D721Med (cell line): ENCODE results near the gene LMF2.

Experiments used
- DNase-seq: peaks from one replicate; pipeline ENCODE4 v3.0.0; 2011; ENCODE audit warnings: low spot score; ENCODE audit not compliant: insufficient read length
- FAIRE-seq: peaks from 2 replicates; lab custom pipeline; 2011; peaks lifted over from hg19 to GRCh38; lab: Jason Lieb, UNC
- CTCF ChIP-seq: IDR thresholded peaks from 2 replicates; pipeline ENCODE4 v1.5.1; 2012; ENCODE audit warnings: mild to moderate bottlenecking, control low read depth; ENCODE audit not compliant: insufficient read depth; ENCODE audit errors: missing control alignments

Gene LMF2

DNA sequence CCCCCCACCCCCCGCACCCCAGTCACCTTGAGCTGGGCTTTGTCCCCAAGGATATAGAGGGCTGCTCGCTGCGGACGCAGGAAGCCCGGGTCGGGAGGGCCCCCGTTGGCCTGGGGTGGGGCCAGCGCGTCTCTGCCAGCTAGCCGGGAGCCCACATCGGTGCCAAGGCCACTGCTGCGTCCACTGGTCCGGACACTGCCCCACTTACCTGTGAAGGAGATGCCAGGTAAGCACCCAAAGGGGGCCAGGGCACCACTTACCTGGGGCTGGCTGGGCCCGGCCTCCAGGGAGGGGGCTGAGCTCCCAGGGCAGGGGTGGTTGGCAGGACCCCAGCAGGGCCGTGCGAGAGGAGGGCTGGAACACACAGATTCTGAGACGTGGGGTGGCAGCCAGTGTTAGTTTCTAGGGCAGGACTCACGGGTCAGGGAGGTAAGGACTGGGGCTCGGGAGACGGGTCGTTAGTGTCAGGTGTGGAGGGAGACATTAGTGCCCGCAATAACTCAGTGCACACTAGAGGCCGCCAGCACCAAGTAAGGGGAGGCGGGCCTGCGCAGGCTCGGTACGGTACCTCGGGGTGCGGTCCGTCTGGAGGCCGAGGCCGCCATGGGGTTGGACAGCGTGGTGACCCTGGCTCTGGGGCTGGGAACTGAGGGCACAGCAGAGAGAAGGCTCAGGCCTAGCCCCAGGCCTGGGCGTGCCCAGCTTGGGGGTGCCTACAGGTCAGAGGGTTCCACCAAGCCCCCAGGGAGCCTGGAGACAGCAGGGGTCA lies 50.9 kb downstream of the LMF2 start:
- no peak for DNase-seq

DNA sequence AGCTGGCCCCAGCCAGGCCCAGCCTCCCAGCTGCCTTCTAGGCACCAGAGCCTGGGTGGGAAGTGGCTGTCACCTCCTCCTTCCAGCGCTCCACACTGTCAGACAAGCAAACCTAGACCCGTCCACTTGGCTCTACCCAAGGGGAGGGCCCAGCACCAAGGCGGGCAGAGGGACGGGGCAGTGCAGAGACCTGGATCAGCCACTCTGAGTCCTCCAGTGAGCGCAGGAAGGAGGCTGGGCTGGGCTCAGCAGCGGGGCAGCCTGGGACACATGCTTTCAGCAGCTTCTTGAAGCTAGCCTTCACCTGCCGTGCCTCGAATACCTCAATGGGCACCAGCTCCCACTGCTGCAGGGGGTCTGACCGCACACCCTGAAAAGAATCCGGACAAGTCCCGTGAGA lies 51.5 kb downstream of the LMF2 start:
- TF ChIP-seq CTCF: no peak
- DNase-seq: no peak
- FAIRE-seq: no peak

More for the DNA sequence above, 50.9 kb downstream of the LMF2 start:
- peak; percentile 8 for TF ChIP-seq CTCF
- FAIRE-seq: no peak

DNA sequence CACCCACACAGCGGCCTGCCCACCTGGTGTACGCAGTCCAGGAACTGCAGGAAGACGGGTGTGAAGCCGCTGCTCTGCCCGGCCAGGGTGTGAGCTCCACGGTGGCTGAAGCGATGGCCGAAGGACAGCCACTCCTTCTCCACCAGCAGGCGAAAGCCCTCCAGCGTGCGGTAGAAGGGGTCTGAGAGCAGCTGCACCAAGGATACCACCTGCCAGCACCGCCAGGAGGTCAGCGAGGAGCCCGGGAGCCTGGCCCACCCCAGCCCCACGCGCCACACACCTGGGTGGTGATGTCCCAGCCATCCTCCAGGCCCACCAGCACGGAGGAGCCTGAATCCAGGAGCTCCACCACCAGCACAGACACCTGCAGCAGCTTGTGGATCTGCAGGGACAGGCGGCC lies 52.3 kb downstream of the LMF2 start:
- TF ChIP-seq CTCF: no peak
- DNase-seq (no peak), FAIRE-seq (no peak)

DNA sequence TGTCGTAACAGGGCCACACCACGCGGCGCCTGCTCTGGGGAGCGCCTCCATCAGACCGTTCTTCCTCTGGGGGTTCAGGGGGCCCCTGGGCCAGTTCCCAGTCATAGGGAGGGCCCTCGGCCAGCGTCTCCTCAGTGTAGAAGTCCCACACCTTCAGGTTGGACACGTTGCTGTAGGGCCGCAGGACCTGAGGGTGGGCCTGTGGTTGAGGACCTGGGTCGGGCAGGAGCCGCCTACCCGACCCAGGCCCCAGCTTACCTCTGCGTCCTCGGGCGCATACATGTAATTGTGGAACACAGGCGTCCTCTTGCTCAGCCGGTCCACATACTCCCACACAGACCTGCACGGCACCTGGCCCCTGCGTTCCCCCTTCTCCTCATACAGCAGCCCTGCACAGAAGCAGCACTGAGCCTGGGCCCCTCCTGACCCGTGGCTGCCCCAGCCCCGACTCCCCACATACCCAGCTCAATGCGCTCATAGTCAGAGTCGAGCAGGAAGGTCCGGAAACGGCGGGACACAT lies 52.9 kb downstream of the LMF2 start:
- FAIRE-seq (no peak), DNase-seq (no peak)
- no peak for TF ChIP-seq CTCF
